Vagina (tissue), 2 donors: ENCODE data around the gene LDLRAD4.

Experiments
- CTCF ChIP-seq, 3 experiments: fragments of 450-650 bp in 2 of 3; fragments of 200-600 bp in 1 of 3; sonication (generic) in 1 of 3; IDR thresholded peaks; one replicate each; pipeline ENCODE4 v1.5.1; 2017 to 2019; ENCODE audit warnings: antibody characterized with exemption in 3 of 3, mild to moderate bottlenecking in 2 of 3, moderate library complexity in 2 of 3
- POLR2A ChIP-seq, 2 donors: fragments of 450-650 bp; IDR thresholded peaks; one replicate each; pipeline ENCODE4 v1.6.1; 2017; ENCODE audit warnings: antibody characterized with exemption in 2 of 2, mild to moderate bottlenecking in 2 of 2, moderate library complexity in 2 of 2
- POLR2AphosphoS5 ChIP-seq, 2 donors: sonication (generic); formaldehyde crosslinking; IDR thresholded peaks; one replicate each; pipeline ENCODE4 v1.9.0; 2017; ENCODE audit warnings: antibody characterized with exemption in 2 of 2, mild to moderate bottlenecking in 2 of 2, low read depth in 1 of 2; ENCODE audit not compliant: insufficient read depth in 1 of 2

DNA sequence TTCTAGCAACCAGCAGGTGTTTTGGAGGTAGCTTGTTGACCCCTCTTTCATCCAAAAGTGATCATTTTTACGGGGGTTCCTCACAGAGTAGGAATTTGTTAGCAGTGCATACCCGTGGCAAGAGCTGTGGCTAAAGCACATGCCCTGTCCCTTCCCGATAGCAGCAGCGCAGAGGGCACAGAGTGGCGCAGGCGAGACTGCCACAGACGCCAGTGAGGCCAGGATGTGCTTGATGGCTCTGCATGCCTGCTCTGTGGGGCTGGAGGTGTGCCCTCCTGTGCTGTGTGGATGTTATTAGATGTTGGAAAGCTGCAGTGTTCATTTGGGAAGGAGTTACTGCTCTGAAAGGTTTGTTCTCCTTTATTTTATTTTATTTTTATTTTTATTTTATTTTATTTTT is 354.2 kb downstream of the LDLRAD4 start:
- TF ChIP-seq CTCF (IDR thresholded peaks at IDR 0.05) (no peak), POLR2AphosphoS5 (IDR thresholded peaks at IDR 0.05; ENCODE audit: insufficient read depth in 1 of 2, low read depth in 1 of 2) (no peak), POLR2A (IDR thresholded peaks at IDR 0.05) (no peak)
